Measurements from ENCODE around the gene TAS2R40.
"Not testable (repeated sequence)": the region's sequence is repeated elsewhere in the genome, so short reads cannot be mapped to it uniquely, and the experiment has no call there.

DNA sequence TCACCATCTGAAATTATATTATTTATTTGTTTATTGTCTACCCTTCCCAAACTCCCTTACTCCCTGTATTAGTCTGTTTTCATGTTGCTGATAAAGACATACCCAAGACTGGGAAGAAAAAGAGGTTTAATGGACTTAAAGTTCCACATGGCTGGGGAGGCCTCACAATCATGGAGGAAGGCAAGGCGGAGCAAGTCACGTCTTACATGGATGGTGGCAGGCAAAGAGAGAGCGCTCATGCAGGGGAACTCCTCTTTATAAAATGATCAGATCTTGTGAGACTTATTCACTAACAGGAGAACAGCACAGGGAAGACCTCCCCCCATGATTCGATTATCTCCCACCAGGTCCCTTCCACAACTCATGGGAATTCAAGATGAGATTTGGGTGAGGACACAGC lies 8.4 kb upstream of the TAS2R40 start:
- TF ChIP-seq EZH2 (IDR thresholded peaks at IDR 0.05; ENCODE audit: low read length, unreplicated experiment): not testable (repeated sequence)
- TF ChIP-seq, protein P1, sequence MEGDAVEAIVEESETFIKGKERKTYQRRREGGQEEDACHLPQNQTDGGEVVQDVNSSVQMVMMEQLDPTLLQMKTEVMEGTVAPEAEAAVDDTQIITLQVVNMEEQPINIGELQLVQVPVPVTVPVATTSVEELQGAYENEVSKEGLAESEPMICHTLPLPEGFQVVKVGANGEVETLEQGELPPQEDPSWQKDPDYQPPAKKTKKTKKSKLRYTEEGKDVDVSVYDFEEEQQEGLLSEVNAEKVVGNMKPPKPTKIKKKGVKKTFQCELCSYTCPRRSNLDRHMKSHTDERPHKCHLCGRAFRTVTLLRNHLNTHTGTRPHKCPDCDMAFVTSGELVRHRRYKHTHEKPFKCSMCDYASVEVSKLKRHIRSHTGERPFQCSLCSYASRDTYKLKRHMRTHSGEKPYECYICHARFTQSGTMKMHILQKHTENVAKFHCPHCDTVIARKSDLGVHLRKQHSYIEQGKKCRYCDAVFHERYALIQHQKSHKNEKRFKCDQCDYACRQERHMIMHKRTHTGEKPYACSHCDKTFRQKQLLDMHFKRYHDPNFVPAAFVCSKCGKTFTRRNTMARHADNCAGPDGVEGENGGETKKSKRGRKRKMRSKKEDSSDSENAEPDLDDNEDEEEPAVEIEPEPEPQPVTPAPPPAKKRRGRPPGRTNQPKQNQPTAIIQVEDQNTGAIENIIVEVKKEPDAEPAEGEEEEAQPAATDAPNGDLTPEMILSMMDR (conservative IDR thresholded peaks at IDR 0.05; ENCODE audit: low read depth, low read length): not testable (repeated sequence)

Measured in PC-3 (cell line).